Hepatocyte (in vitro differentiated cells): ENCODE data around the gene RNF213.

Experiments
- EZH2 ChIP-seq: fragments of 200-600 bp; sonication (generic); IDR thresholded peaks from 2 replicates; pipeline ENCODE4 v1.6.1; 2016; ENCODE audit warnings: antibody characterized with exemption, mild to moderate bottlenecking, borderline replicate concordance
- TF ChIP-seq, protein P1 (sequence below): fragments of 200-600 bp; sonication (generic); IDR thresholded peaks from 2 replicates; pipeline ENCODE4 v1.5.1; 2016; ENCODE audit warnings: antibody characterized with exemption, mild to moderate bottlenecking; ENCODE audit not compliant: poor library complexity

GRCh38 chr17:80379348-80379747, 118.7 kb downstream of the RNF213 start:
- TF ChIP-seq, protein P1, sequence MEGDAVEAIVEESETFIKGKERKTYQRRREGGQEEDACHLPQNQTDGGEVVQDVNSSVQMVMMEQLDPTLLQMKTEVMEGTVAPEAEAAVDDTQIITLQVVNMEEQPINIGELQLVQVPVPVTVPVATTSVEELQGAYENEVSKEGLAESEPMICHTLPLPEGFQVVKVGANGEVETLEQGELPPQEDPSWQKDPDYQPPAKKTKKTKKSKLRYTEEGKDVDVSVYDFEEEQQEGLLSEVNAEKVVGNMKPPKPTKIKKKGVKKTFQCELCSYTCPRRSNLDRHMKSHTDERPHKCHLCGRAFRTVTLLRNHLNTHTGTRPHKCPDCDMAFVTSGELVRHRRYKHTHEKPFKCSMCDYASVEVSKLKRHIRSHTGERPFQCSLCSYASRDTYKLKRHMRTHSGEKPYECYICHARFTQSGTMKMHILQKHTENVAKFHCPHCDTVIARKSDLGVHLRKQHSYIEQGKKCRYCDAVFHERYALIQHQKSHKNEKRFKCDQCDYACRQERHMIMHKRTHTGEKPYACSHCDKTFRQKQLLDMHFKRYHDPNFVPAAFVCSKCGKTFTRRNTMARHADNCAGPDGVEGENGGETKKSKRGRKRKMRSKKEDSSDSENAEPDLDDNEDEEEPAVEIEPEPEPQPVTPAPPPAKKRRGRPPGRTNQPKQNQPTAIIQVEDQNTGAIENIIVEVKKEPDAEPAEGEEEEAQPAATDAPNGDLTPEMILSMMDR = no peak
- TF ChIP-seq EZH2 = no peak
